H9 (cell line): Measurements from ENCODE around the gene SOWAHC. TPM values are rescaled to one million over a fixed set of nuclear protein-coding genes. Genes with fewer than 3 reads are reported as not detected.

Experiments
- DNase-seq: peaks from one replicate; pipeline ENCODE4 v3.0.0-alpha.2; 2017
- H2AFZ ChIP-seq: one replicate; pipeline ENCODE4 v1.6.1; 2013; ENCODE audit warnings: mild to moderate bottlenecking, low read length, control low read depth, moderate library complexity
- H2AK5ac ChIP-seq: 2 replicates; pipeline ENCODE4 v1.6.1; 2013; ENCODE audit warnings: low read length, control low read depth, mixed read lengths; ENCODE audit not compliant: insufficient read length
- H2BK120ac ChIP-seq: one replicate; pipeline ENCODE4 v1.6.1; 2013; ENCODE audit warnings: low read depth, mild to moderate bottlenecking, low read length, control low read depth, inconsistent platforms; ENCODE audit not compliant: poor library complexity, severe bottlenecking
- H2BK12ac ChIP-seq: 2 replicates; pipeline ENCODE4 v1.6.1; 2013; ENCODE audit warnings: low read length, control low read depth, mixed read lengths, low read depth; ENCODE audit not compliant: insufficient read length
- H2BK15ac ChIP-seq: 2 replicates; pipeline ENCODE4 v1.6.1; 2013; ENCODE audit warnings: low read depth, low read length, control low read depth
- H2BK20ac ChIP-seq: one replicate; pipeline ENCODE4 v1.6.1; 2013; ENCODE audit warnings: low read depth, mild to moderate bottlenecking, low read length, control low read depth, inconsistent platforms; ENCODE audit not compliant: poor library complexity, severe bottlenecking
- H2BK5ac ChIP-seq: 2 replicates; pipeline ENCODE4 v1.6.1; 2013; ENCODE audit warnings: low read length, control low read depth, mixed read lengths; ENCODE audit not compliant: insufficient read length
- H3K14ac ChIP-seq: 2 replicates; pipeline ENCODE4 v1.6.1; 2013; ENCODE audit warnings: low read length, control low read depth; ENCODE audit not compliant: insufficient read depth
- H3K18ac ChIP-seq: 2 replicates; pipeline ENCODE4 v1.6.1; 2013; ENCODE audit warnings: low read depth, mild to moderate bottlenecking, mixed read lengths, low read length, control low read depth; ENCODE audit not compliant: insufficient read length
- H3K23ac ChIP-seq: 2 replicates; pipeline ENCODE4 v1.6.1; 2013; ENCODE audit warnings: low read length, control low read depth, mixed read lengths, low read depth; ENCODE audit not compliant: insufficient read length
- H3K23me2 ChIP-seq: 2 replicates; pipeline ENCODE4 v1.6.1; 2013; ENCODE audit warnings: low read depth, mild to moderate bottlenecking, mixed read lengths, low read length, control low read depth; ENCODE audit not compliant: insufficient read length, poor library complexity, severe bottlenecking
- H3K27ac ChIP-seq: 2 replicates; pipeline ENCODE4 v1.5.1; 2013; ENCODE audit warnings: low read length, control low read depth, mixed read lengths, low read depth; ENCODE audit not compliant: insufficient read length
- H3K27me3 ChIP-seq: 2 replicates; pipeline ENCODE4 v1.6.1; 2013; ENCODE audit warnings: low read length, control low read depth, inconsistent platforms; ENCODE audit not compliant: insufficient read depth
- H3K4ac ChIP-seq: 2 replicates; pipeline ENCODE4 v1.6.1; 2013; ENCODE audit warnings: low read depth, mild to moderate bottlenecking, control low read depth, inconsistent platforms, low read length, moderate library complexity
- H3K4me1 ChIP-seq: 2 replicates; pipeline ENCODE4 v1.6.1; 2013; ENCODE audit warnings: low read length, control low read depth, inconsistent platforms; ENCODE audit not compliant: insufficient read depth
- H3K4me2 ChIP-seq: 2 replicates; pipeline ENCODE4 v1.6.1; 2013; ENCODE audit warnings: low read length, control low read depth, mixed read lengths; ENCODE audit not compliant: insufficient read length, insufficient read depth
- H3K56ac ChIP-seq: 2 replicates; pipeline ENCODE4 v1.6.1; 2013; ENCODE audit warnings: low read depth, mild to moderate bottlenecking, mixed read lengths, low read length, control low read depth; ENCODE audit not compliant: insufficient read length
- H3K79me1 ChIP-seq: 2 replicates; pipeline ENCODE4 v1.6.1; 2013; ENCODE audit warnings: low read depth, mild to moderate bottlenecking, moderate library complexity, low read length, control low read depth, inconsistent platforms; ENCODE audit not compliant: insufficient read depth, poor library complexity, severe bottlenecking
- H3K79me2 ChIP-seq: 2 replicates; pipeline ENCODE4 v1.6.1; 2013; ENCODE audit warnings: low read length, control low read depth, inconsistent platforms; ENCODE audit not compliant: insufficient read depth
- H3K9ac ChIP-seq: 2 replicates; pipeline ENCODE4 v1.6.1; 2013; ENCODE audit warnings: low read length, control low read depth, mixed read lengths; ENCODE audit not compliant: insufficient read length; ENCODE audit errors: extremely low read depth
- H3K9me3 ChIP-seq: one replicate; pipeline ENCODE4 v1.6.1; 2013; ENCODE audit warnings: low read depth, low read length, inconsistent platforms; ENCODE audit not compliant: control insufficient read depth
- H3T11ph ChIP-seq: one replicate; pipeline ENCODE4 v1.6.1; 2013; ENCODE audit warnings: mild to moderate bottlenecking, low read length, control low read depth, inconsistent platforms
- H4K20me1 ChIP-seq: one replicate; pipeline ENCODE4 v1.6.1; 2013; ENCODE audit not compliant: control insufficient read depth, insufficient read length, insufficient read depth
- H4K5ac ChIP-seq: 2 replicates; pipeline ENCODE4 v1.6.1; 2013; ENCODE audit warnings: low read depth, mild to moderate bottlenecking, mixed read lengths, low read length, control low read depth; ENCODE audit not compliant: insufficient read length
- H4K8ac ChIP-seq: replicated peaks from 2 replicates; pipeline ENCODE4 v1.6.1; 2013; ENCODE audit warnings: low read length, control low read depth, mixed read lengths, low read depth; ENCODE audit not compliant: insufficient read length
- H4K91ac ChIP-seq: 2 replicates; pipeline ENCODE4 v1.6.1; 2013; ENCODE audit warnings: low read depth, mild to moderate bottlenecking, moderate library complexity, mixed read lengths, low read length, control low read depth; ENCODE audit not compliant: insufficient read length
- H3K27ac Mint-ChIP-seq, 3 experiments: 2 replicates in 2 of 3; 3 replicates in 1 of 3; pipeline ENCODE4 v1.8.0; 2020 to 2021; ENCODE audit warnings: mixed read lengths in 3 of 3, mild to moderate bottlenecking in 1 of 3, moderate library complexity in 1 of 3
- H3K27me3 Mint-ChIP-seq: 2 replicates; pipeline ENCODE4 v1.8.0; 2021; ENCODE audit warnings: low read depth, mild to moderate bottlenecking, moderate library complexity, mixed read lengths
- H3K36me3 Mint-ChIP-seq, 3 experiments: 2 replicates in 2 of 3; 3 replicates in 1 of 3; pipeline ENCODE4 v1.8.0; 2020 to 2021; ENCODE audit warnings: low read depth in 3 of 3, mixed read lengths in 3 of 3; ENCODE audit not compliant: insufficient read depth in 1 of 3
- H3K4me1 Mint-ChIP-seq, 2 experiments: 2 replicates each; pipeline ENCODE4 v1.8.0; 2020; ENCODE audit warnings: mixed read lengths in 2 of 2
- H3K4me3 Mint-ChIP-seq, 2 experiments: 2 replicates in 1 of 2; 3 replicates in 1 of 2; pipeline ENCODE4 v1.8.0; 2020 to 2021; ENCODE audit warnings: mild to moderate bottlenecking in 2 of 2, mixed read lengths in 2 of 2, moderate library complexity in 1 of 2
- H3K9me3 Mint-ChIP-seq, 2 experiments: 2 replicates in 1 of 2; 3 replicates in 1 of 2; pipeline ENCODE4 v1.8.0; 2020; ENCODE audit warnings: mild to moderate bottlenecking in 2 of 2, mixed read lengths in 2 of 2, moderate library complexity in 1 of 2
- WGBS: extraction: QIAGEN DNeasy Blood & Tissue Kit; methylation state at CpG from one replicate; pipeline ENCODE4 v1.1.7; 2013; ENCODE audit warnings: missing lambda C conversion rate, low lambda C conversion rate, mixed read lengths; ENCODE audit not compliant: insufficient read length; ENCODE audit errors: extremely low coverage; 5-methylcytosine and 5-hydroxymethylcytosine counted together
- total RNA-seq: library from RNA; stranded (reverse); gene quantifications from 2 replicates; pipeline ENCODE4 v1.2.1, GENCODE V29; 2021
- TF ChIP-seq, protein P1 (sequence below): fragments of 200-600 bp; sonication (generic); conservative IDR thresholded peaks from 3 replicates; pipeline ENCODE4 v1.8.0; 2021; ENCODE audit warnings: antibody characterized with exemption, mild to moderate bottlenecking

SOWAHC gene
- total RNA-seq, 1 experiment from 2014 or later: 20.1 TPM

DNA sequence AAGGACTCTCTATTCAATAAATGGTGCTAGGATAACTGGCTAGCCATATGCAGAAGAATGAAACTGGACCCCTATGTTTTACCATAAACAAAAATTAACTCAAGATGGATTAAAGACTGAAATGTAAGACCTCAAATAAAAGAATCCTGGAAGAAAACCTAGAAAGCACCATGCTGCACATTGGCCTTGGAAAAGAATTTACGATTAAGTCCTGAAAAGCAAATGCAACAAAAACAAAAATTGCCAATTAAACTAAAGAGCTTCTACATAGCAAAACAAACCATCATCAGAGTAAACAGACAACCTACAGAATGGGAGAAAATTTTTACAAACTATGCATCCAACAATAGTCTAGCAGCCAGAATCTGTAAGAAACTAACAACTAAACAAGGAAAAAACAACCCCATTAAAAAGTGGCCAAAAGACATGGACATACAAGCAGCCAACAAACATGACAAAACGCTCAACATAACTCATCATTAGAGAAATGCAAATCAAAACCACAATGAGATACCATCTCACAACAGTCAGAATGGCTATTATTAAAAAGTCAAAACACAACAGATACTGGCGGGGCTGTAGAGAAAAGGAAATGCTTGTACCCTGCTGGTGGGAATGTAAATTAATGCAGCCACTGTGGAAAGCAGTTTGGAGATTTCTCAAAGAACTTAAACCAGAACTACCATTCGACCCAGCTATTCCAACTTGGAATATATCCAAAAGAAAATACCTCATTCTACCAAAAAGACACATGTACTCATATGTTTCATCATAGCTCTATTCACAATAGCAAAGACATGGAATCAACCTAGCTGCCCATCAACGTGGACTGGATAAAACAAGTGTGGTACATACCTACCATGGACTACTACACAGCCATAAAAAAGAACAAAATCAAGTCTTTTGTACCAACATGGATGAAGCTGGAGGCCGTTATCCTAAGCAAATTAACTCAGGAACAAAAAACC is 31.0 kb upstream of the SOWAHC start:
- Histone ChIP-seq H3K14ac (no peak overlapping the region), H2BK12ac (no peak overlapping the region), H2BK15ac (no peak overlapping the region)

More for the DNA sequence above, 31.0 kb upstream of the SOWAHC start:
- no peak overlapping the region for H3K4ac ChIP-seq
- no peak overlapping the region for H3K56ac ChIP-seq
- H2BK5ac ChIP-seq: no peak overlapping the region
- no peak overlapping the region for H4K5ac ChIP-seq
- H3K27me3 ChIP-seq: no peaks in the 10 kb centered on the region
- no peaks in the 10 kb centered on the region for H3K9me3 ChIP-seq
- no peak overlapping the region for H3K9ac ChIP-seq
- H3K23ac ChIP-seq: no peak overlapping the region
- H3K4me2 ChIP-seq: no peak overlapping the region
- H3K79me1 ChIP-seq: no peaks in the 10 kb centered on the region
- H2BK120ac ChIP-seq: no peak overlapping the region
- Mint-ChIP-seq H3K36me3 (peaks cover 8 to 37% (median 27%) of the 10 kb centered on the region in 3 experiments; a peak in 6 of 7 replicates), H3K27ac (peak overlapping the region in 1 of 3 experiments; percentile 5; a peak in 3 of 7 replicates), H3K4me3 (no peak overlapping the region), H3K9me3 (no peaks in the 10 kb centered on the region; a peak in 1 of 5 replicates), H3K4me1 (peaks cover 9 to 10% of the 10 kb centered on the region in 2 experiments; a peak in 2 of 4 replicates), H3K27me3 (no peaks in the 10 kb centered on the region)
- no CpG with 5 or more reads among the region's 6 CpGs for WGBS
- DNase-seq: no peak
- no peak overlapping the region for H2BK20ac ChIP-seq
- no peak overlapping the region for H2AFZ ChIP-seq
- H3K79me2 ChIP-seq: no peaks in the 10 kb centered on the region; the same call in 1 of the 2 replicates
- H3K23me2 ChIP-seq: no peaks in the 10 kb centered on the region
- H4K91ac ChIP-seq: no peak overlapping the region
- H3K18ac ChIP-seq: no peak overlapping the region
- H4K20me1 ChIP-seq: no peaks in the 10 kb centered on the region
- H3T11ph ChIP-seq: no peak overlapping the region
- H2AK5ac ChIP-seq: no peak overlapping the region
- TF ChIP-seq, protein P1, sequence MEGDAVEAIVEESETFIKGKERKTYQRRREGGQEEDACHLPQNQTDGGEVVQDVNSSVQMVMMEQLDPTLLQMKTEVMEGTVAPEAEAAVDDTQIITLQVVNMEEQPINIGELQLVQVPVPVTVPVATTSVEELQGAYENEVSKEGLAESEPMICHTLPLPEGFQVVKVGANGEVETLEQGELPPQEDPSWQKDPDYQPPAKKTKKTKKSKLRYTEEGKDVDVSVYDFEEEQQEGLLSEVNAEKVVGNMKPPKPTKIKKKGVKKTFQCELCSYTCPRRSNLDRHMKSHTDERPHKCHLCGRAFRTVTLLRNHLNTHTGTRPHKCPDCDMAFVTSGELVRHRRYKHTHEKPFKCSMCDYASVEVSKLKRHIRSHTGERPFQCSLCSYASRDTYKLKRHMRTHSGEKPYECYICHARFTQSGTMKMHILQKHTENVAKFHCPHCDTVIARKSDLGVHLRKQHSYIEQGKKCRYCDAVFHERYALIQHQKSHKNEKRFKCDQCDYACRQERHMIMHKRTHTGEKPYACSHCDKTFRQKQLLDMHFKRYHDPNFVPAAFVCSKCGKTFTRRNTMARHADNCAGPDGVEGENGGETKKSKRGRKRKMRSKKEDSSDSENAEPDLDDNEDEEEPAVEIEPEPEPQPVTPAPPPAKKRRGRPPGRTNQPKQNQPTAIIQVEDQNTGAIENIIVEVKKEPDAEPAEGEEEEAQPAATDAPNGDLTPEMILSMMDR: peak; percentile 32; the same call in 1 of the 3 replicates
- no peaks in the 10 kb centered on the region for H3K4me1 ChIP-seq
- H4K8ac ChIP-seq: no peak overlapping the region
- H3K27ac ChIP-seq: no peak overlapping the region
